Sigmoid colon (tissue), 7 donors: ENCODE results near the gene ALCAM. TPM values are rescaled to one million over a fixed set of nuclear protein-coding genes. Genes with fewer than 3 reads are reported as not detected.

ENCODE experiments used
- DNase-seq: peaks from one replicate; pipeline ENCODE4 v3.0.0-alpha.2; 2019
- H3K27ac ChIP-seq, 4 donors: fragments of 200-600 bp; sonication (generic); one replicate each; pipeline ENCODE4 v1.5.1; 2016 to 2019; ENCODE audit warnings: mild to moderate bottlenecking in 1 of 4
- H3K27me3 ChIP-seq, 3 donors: fragments of 200-600 bp; sonication (generic); one replicate each; pipeline ENCODE4 v1.5.1; 2019; ENCODE audit warnings: mild to moderate bottlenecking in 1 of 3
- H3K36me3 ChIP-seq, 4 donors: fragments of 200-600 bp; sonication (generic); one replicate each; pipeline ENCODE4 v1.5.1; 2016 to 2019
- H3K4me1 ChIP-seq, 4 donors: fragments of 200-600 bp; sonication (generic); one replicate each; pipeline ENCODE4 v1.5.1; 2017 to 2019
- H3K4me3 ChIP-seq, 4 donors: fragments of 200-600 bp; sonication (generic); one replicate each; pipeline ENCODE4 v1.5.1; 2017 to 2019; ENCODE audit warnings: mild to moderate bottlenecking in 2 of 4, moderate library complexity in 1 of 4
- H3K9me3 ChIP-seq, 4 donors: fragments of 200-600 bp in 3 of 4; sonication (generic) in 3 of 4; one replicate each; pipeline versions ENCODE4 v1.5.1 to v1.6.1; 2013 to 2019
- CTCF ChIP-seq, 4 experiments: fragments of 450-650 bp in 3 of 4; fragments of 200-600 bp in 1 of 4; IDR thresholded peaks; one replicate each; pipeline ENCODE4 v1.5.1; 2016 to 2019; ENCODE audit warnings: antibody characterized with exemption in 4 of 4, mild to moderate bottlenecking in 3 of 4, moderate library complexity in 2 of 4
- EP300 ChIP-seq, 4 donors: sonication (generic); formaldehyde crosslinking; IDR thresholded peaks; one replicate each; pipeline ENCODE4 v1.6.1; 2017; ENCODE audit warnings: antibody characterized with exemption in 4 of 4
- POLR2A ChIP-seq, 2 donors: fragments of 450-650 bp; IDR thresholded peaks; one replicate each; pipeline ENCODE4 v1.6.1; 2016; ENCODE audit warnings: antibody characterized with exemption in 2 of 2, mild to moderate bottlenecking in 2 of 2, moderate library complexity in 2 of 2
- POLR2AphosphoS5 ChIP-seq, 4 donors: sonication (generic); formaldehyde crosslinking; IDR thresholded peaks; one replicate each; pipeline ENCODE4 v1.6.1; 2017; ENCODE audit warnings: antibody characterized with exemption in 4 of 4
- WGBS, 2 donors: extraction: QIAGEN DNeasy Blood & Tissue Kit; methylation state at CpG; one replicate each; pipeline ENCODE4 v1.1.7; 2013; 5-methylcytosine and 5-hydroxymethylcytosine counted together
- intact Hi-C: fragments of 100-400 bp; cut with DNase I; formaldehyde crosslinking; loops from one replicate; pipeline ENCODE4 v1.15.1; 2023
- polyA plus RNA-seq, 3 donors: library from polyadenylated mRNA; stranded (reverse); fragments of 200-250 nt; gene quantifications; one replicate each; pipeline ENCODE4 v1.2.3, GENCODE V29; 2013
- total RNA-seq, 4 donors: library from RNA; depleted of rRNA; stranded (reverse); fragments of >200 nt; gene quantifications; one replicate each; pipeline ENCODE4 v1.1.0, GENCODE V29; 2016
- donor health status: healthy with polysubstance abuse.
- donor health status: Bipolar disorder and iron deficiency.
- donor health status: healthy.

ALCAM gene
- total and polyA plus RNA-seq, 7 donors: 1.8 to 45.1 (median 16.0) TPM

GRCh38 chr3:105539897-105540296 lies 173.2 kb downstream of the ALCAM start:
- H3K4me1 ChIP-seq: no peaks in the 10 kb centered on the region
- no peaks in the 10 kb centered on the region for H3K27me3 ChIP-seq
- no peak for DNase-seq
- peaks cover 0 to 20% (median 0%) of the 10 kb centered on the region in 4 donors for H3K36me3 ChIP-seq
- WGBS, 2 donors: 81 to 86% methylated on average over 3 of the region's 3 CpGs
- no peak overlapping the region for H3K27ac ChIP-seq
- H3K9me3 ChIP-seq: no peaks in the 10 kb centered on the region
- intact Hi-C loops: no loop called here
- TF ChIP-seq POLR2A (IDR thresholded peaks at IDR 0.05) (no peak), POLR2AphosphoS5 (IDR thresholded peaks at IDR 0.05) (no peak), CTCF (IDR thresholded peaks at IDR 0.05) (no peak), EP300 (IDR thresholded peaks at IDR 0.05) (no peak)
- no peak overlapping the region for H3K4me3 ChIP-seq

- Histone ChIP-seq H3K4me3 (no peak overlapping the region), H3K4me1 (no peaks in the 10 kb centered on the region), H3K9me3 (no peaks in the 10 kb centered on the region), H3K27ac (no peak overlapping the region), H3K36me3 (peaks cover 0 to 26% (median 2%) of the 10 kb centered on the region in 4 donors), H3K27me3 (no peaks in the 10 kb centered on the region)
- no peak for TF ChIP-seq POLR2AphosphoS5 (IDR thresholded peaks at IDR 0.05)
- no peak for TF ChIP-seq EP300 (IDR thresholded peaks at IDR 0.05)
- TF ChIP-seq CTCF (IDR thresholded peaks at IDR 0.05): no peak
- TF ChIP-seq POLR2A (IDR thresholded peaks at IDR 0.05): no peak
- DNase-seq: no peak
- 98 to 100% methylated on average over 1 of the region's 1 CpG for WGBS, 2 donors
- intact Hi-C loops: no loop called here
These were observed 175.7 kb downstream of the ALCAM start for GRCh38 chr3:105542282-105543019.

GRCh38 chr3:105545051-105545450 lies 178.3 kb downstream of the ALCAM start:
- no peak for DNase-seq
- Histone ChIP-seq H3K4me3 (no peak overlapping the region), H3K9me3 (no peaks in the 10 kb centered on the region), H3K36me3 (peaks cover 0 to 26% (median 2%) of the 10 kb centered on the region in 4 donors), H3K4me1 (no peaks in the 10 kb centered on the region), H3K27ac (no peak overlapping the region), H3K27me3 (no peaks in the 10 kb centered on the region)
- intact Hi-C loops: no loop called here
- 92 to 95% methylated on average over 1 of the region's 1 CpG for WGBS, 2 donors
- TF ChIP-seq EP300 (IDR thresholded peaks at IDR 0.05) (no peak), POLR2AphosphoS5 (IDR thresholded peaks at IDR 0.05) (no peak), CTCF (IDR thresholded peaks at IDR 0.05) (no peak), POLR2A (IDR thresholded peaks at IDR 0.05) (no peak)

- intact Hi-C loops: no loop called here
- DNase-seq: no peak
- no peak overlapping the region for H3K27ac ChIP-seq
- no peaks in the 10 kb centered on the region for H3K9me3 ChIP-seq
- TF ChIP-seq EP300 (IDR thresholded peaks at IDR 0.05): no peak
- TF ChIP-seq POLR2A (IDR thresholded peaks at IDR 0.05): no peak
- TF ChIP-seq CTCF (IDR thresholded peaks at IDR 0.05): no peak
- no peak for TF ChIP-seq POLR2AphosphoS5 (IDR thresholded peaks at IDR 0.05)
- H3K36me3 ChIP-seq: peaks cover 0 to 7% (median 0%) of the 10 kb centered on the region in 4 donors
- H3K4me1 ChIP-seq: no peaks in the 10 kb centered on the region
- H3K4me3 ChIP-seq: no peak overlapping the region
- H3K27me3 ChIP-seq: no peaks in the 10 kb centered on the region
- WGBS, 2 donors: 92 to 94% methylated on average over 3 of the region's 3 CpGs
These were observed 187.1 kb downstream of the ALCAM start for GRCh38 chr3:105553851-105554250.
